ENCODE results near the gene ZCCHC9.

ZCCHC9 gene

GRCh38 chr5:81313278-81313677, 11.9 kb downstream of the ZCCHC9 start:
- H3K4me1 ChIP-seq (ENCODE audit: control insufficient read depth in 1 of 2, insufficient read depth in 2 of 2, low read length in 2 of 2), result no peaks in the 10 kb centered on the region

GRCh38 chr5:81313686-81314085, 12.3 kb downstream of the ZCCHC9 start:
- Histone ChIP-seq H3K79me2 (ENCODE audit: control insufficient read depth, insufficient read depth, low read length, poor library complexity) (no peaks in the 10 kb centered on the region), H3K9me3 (ENCODE audit: insufficient read depth, low read depth, low read length) (no peaks in the 10 kb centered on the region), H3K36me3 (ENCODE audit: control insufficient read depth in 1 of 2, insufficient read depth in 2 of 2, low read length in 2 of 2) (peaks cover 4 to 9% of the 10 kb centered on the region in 2 experiments), H3K79me1 (ENCODE audit: low read length) (no peaks in the 10 kb centered on the region), H4K12ac (ENCODE audit: low read depth, low read length) (no peak overlapping the region), H2BK5ac (ENCODE audit: low read depth, low read length, poor library complexity) (no peak overlapping the region), H2BK120ac (ENCODE audit: insufficient read depth, low read length, poor library complexity) (no peak overlapping the region), H2AFZ (ENCODE audit: insufficient read depth, low read length, poor library complexity) (no peak overlapping the region), H3K4me3 (ENCODE audit: low read depth, low read length) (no peak overlapping the region), H3K27me3 (ENCODE audit: insufficient read depth, low read length) (no peaks in the 10 kb centered on the region), H3K9ac (ENCODE audit: low read length) (no peak overlapping the region), H3K27ac (ENCODE audit: low read depth, low read length) (no peak overlapping the region), H2AK5ac (ENCODE audit: low read length) (no peak overlapping the region), H4K8ac (ENCODE audit: low read depth, low read length) (no peak overlapping the region), H3K23ac (ENCODE audit: low read length) (no peak overlapping the region), H4K91ac (ENCODE audit: low read depth, low read length) (no peak overlapping the region), H3K14ac (ENCODE audit: low read length) (no peak overlapping the region), H3K4ac (ENCODE audit: low read depth, low read length) (no peak overlapping the region), H3K4me1 (ENCODE audit: control insufficient read depth in 1 of 2, insufficient read depth in 2 of 2, low read length in 2 of 2) (no peaks in the 10 kb centered on the region), H3K18ac (ENCODE audit: low read length) (no peak overlapping the region), H3K4me2 (ENCODE audit: low read length) (no peak overlapping the region), H2BK12ac (ENCODE audit: low read length) (no peak overlapping the region)
- no CpG with 5 or more reads among the region's 3 CpGs for WGBS (ENCODE audit: extremely low coverage, insufficient coverage, insufficient read length)
- DNase-seq, result no peak

More at GRCh38 chr5:81313278-81313677, 11.9 kb downstream of the ZCCHC9 start:
- H4K8ac ChIP-seq (ENCODE audit: low read depth, low read length), result no peak overlapping the region
- H3K9me3 ChIP-seq (ENCODE audit: insufficient read depth, low read depth, low read length), result no peaks in the 10 kb centered on the region
- H3K79me2 ChIP-seq (ENCODE audit: control insufficient read depth, insufficient read depth, low read length, poor library complexity), result no peaks in the 10 kb centered on the region
- H3K18ac ChIP-seq (ENCODE audit: low read length), result no peak overlapping the region
- no peaks in the 10 kb centered on the region for H3K79me1 ChIP-seq (ENCODE audit: low read length)
- peaks cover 4 to 9% of the 10 kb centered on the region in 2 experiments for H3K36me3 ChIP-seq (ENCODE audit: control insufficient read depth in 1 of 2, insufficient read depth in 2 of 2, low read length in 2 of 2)
- H3K4me2 ChIP-seq (ENCODE audit: low read length), result no peak overlapping the region
- H3K27ac ChIP-seq (ENCODE audit: low read depth, low read length), result no peak overlapping the region
- H2BK120ac ChIP-seq (ENCODE audit: insufficient read depth, low read length, poor library complexity), result no peak overlapping the region
- no peak overlapping the region for H4K91ac ChIP-seq (ENCODE audit: low read depth, low read length)
- H3K9ac ChIP-seq (ENCODE audit: low read length), result no peak overlapping the region
- no peak overlapping the region for H4K12ac ChIP-seq (ENCODE audit: low read depth, low read length)
- H3K27me3 ChIP-seq (ENCODE audit: insufficient read depth, low read length), result no peaks in the 10 kb centered on the region
- H2AK5ac ChIP-seq (ENCODE audit: low read length), result no peak overlapping the region
- no peak overlapping the region for H2BK12ac ChIP-seq (ENCODE audit: low read length)
- no peak overlapping the region for H3K4me3 ChIP-seq (ENCODE audit: low read depth, low read length)
- no peak overlapping the region for H3K23ac ChIP-seq (ENCODE audit: low read length)
- no peak overlapping the region for H3K4ac ChIP-seq (ENCODE audit: low read depth, low read length)
- no peak for DNase-seq
- no peak overlapping the region for H2AFZ ChIP-seq (ENCODE audit: insufficient read depth, low read length, poor library complexity)
- H3K14ac ChIP-seq (ENCODE audit: low read length), result no peak overlapping the region
- H2BK5ac ChIP-seq (ENCODE audit: low read depth, low read length, poor library complexity), result no peak overlapping the region

GRCh38 chr5:81314581-81314980, 13.2 kb downstream of the ZCCHC9 start:
- Histone ChIP-seq H3K27me3 (ENCODE audit: insufficient read depth, low read length) (no peaks in the 10 kb centered on the region), H3K4me2 (ENCODE audit: low read length) (no peak overlapping the region), H4K8ac (ENCODE audit: low read depth, low read length) (no peak overlapping the region), H2BK120ac (ENCODE audit: insufficient read depth, low read length, poor library complexity) (no peak overlapping the region), H3K27ac (ENCODE audit: low read depth, low read length) (no peak overlapping the region), H3K4ac (ENCODE audit: low read depth, low read length) (no peak overlapping the region), H4K91ac (ENCODE audit: low read depth, low read length) (no peak overlapping the region), H2AK5ac (ENCODE audit: low read length) (no peak overlapping the region), H3K9me3 (ENCODE audit: insufficient read depth, low read depth, low read length) (no peaks in the 10 kb centered on the region), H3K79me2 (ENCODE audit: control insufficient read depth, insufficient read depth, low read length, poor library complexity) (no peaks in the 10 kb centered on the region), H3K36me3 (ENCODE audit: control insufficient read depth in 1 of 2, insufficient read depth in 2 of 2, low read length in 2 of 2) (peaks cover 3 to 7% of the 10 kb centered on the region in 2 experiments), H3K14ac (ENCODE audit: low read length) (no peak overlapping the region), H3K23ac (ENCODE audit: low read length) (no peak overlapping the region), H4K12ac (ENCODE audit: low read depth, low read length) (no peak overlapping the region), H3K4me1 (ENCODE audit: control insufficient read depth in 1 of 2, insufficient read depth in 2 of 2, low read length in 2 of 2) (no peaks in the 10 kb centered on the region), H3K79me1 (ENCODE audit: low read length) (no peaks in the 10 kb centered on the region), H3K9ac (ENCODE audit: low read length) (no peak overlapping the region), H3K18ac (ENCODE audit: low read length) (no peak overlapping the region), H2BK12ac (ENCODE audit: low read length) (no peak overlapping the region), H2BK5ac (ENCODE audit: low read depth, low read length, poor library complexity) (no peak overlapping the region), H3K4me3 (ENCODE audit: low read depth, low read length) (no peak overlapping the region), H2AFZ (ENCODE audit: insufficient read depth, low read length, poor library complexity) (no peak overlapping the region)
- no peak for DNase-seq
- WGBS (ENCODE audit: extremely low coverage, insufficient coverage, insufficient read length), result no CpG with 5 or more reads among the region's 3 CpGs

- no peaks in the 10 kb centered on the region for H3K9me3 ChIP-seq (ENCODE audit: insufficient read depth, low read depth, low read length)
- no peak overlapping the region for H3K9ac ChIP-seq (ENCODE audit: low read length)
- H2BK12ac ChIP-seq (ENCODE audit: low read length), result no peak overlapping the region
- H2AK5ac ChIP-seq (ENCODE audit: low read length), result no peak overlapping the region
- DNase-seq, result no peak
- no peak overlapping the region for H4K8ac ChIP-seq (ENCODE audit: low read depth, low read length)
- no peaks in the 10 kb centered on the region for H3K4me1 ChIP-seq (ENCODE audit: control insufficient read depth in 1 of 2, insufficient read depth in 2 of 2, low read length in 2 of 2)
- H4K91ac ChIP-seq (ENCODE audit: low read depth, low read length), result no peak overlapping the region
- no peak overlapping the region for H2BK120ac ChIP-seq (ENCODE audit: insufficient read depth, low read length, poor library complexity)
- H2BK5ac ChIP-seq (ENCODE audit: low read depth, low read length, poor library complexity), result no peak overlapping the region
- no peak overlapping the region for H3K4me3 ChIP-seq (ENCODE audit: low read depth, low read length)
- H3K79me1 ChIP-seq (ENCODE audit: low read length), result no peaks in the 10 kb centered on the region
- no peak overlapping the region for H4K12ac ChIP-seq (ENCODE audit: low read depth, low read length)
- H3K18ac ChIP-seq (ENCODE audit: low read length), result no peak overlapping the region
- H3K4me2 ChIP-seq (ENCODE audit: low read length), result no peak overlapping the region
- no peaks in the 10 kb centered on the region for H3K27me3 ChIP-seq (ENCODE audit: insufficient read depth, low read length)
- WGBS (ENCODE audit: extremely low coverage, insufficient coverage, insufficient read length), result no CpG with 5 or more reads among the region's 1 CpG
- H3K23ac ChIP-seq (ENCODE audit: low read length), result no peak overlapping the region
- no peak overlapping the region for H3K4ac ChIP-seq (ENCODE audit: low read depth, low read length)
- no peaks in the 10 kb centered on the region for H3K79me2 ChIP-seq (ENCODE audit: control insufficient read depth, insufficient read depth, low read length, poor library complexity)
- no peak overlapping the region for H2AFZ ChIP-seq (ENCODE audit: insufficient read depth, low read length, poor library complexity)
- peaks cover 2 to 7% of the 10 kb centered on the region in 2 experiments for H3K36me3 ChIP-seq (ENCODE audit: control insufficient read depth in 1 of 2, insufficient read depth in 2 of 2, low read length in 2 of 2)
- no peak overlapping the region for H3K14ac ChIP-seq (ENCODE audit: low read length)
- H3K27ac ChIP-seq (ENCODE audit: low read depth, low read length), result no peak overlapping the region
These were observed 13.9 kb downstream of the ZCCHC9 start for GRCh38 chr5:81315336-81315735.

Data from trophoblast cell (in vitro differentiated cells and primary cell).